ENCODE results near the gene PRSS2. TPM values are rescaled to one million over a fixed set of nuclear protein-coding genes. Genes with fewer than 3 reads are reported as not detected.

PRSS2 gene
- total RNA-seq, 1 donor from 2014 or later, result not detected

- CTCF ChIA-PET, result interaction anchor here (1.6 to 21.3 kb wide), 3 partner anchors 11 to 164 kb away, joined by 5 to 571 read pairs (median 109); no protein-coding TSS in a partner anchor
- peak; percentile 47 for DNase-seq
- Mint-ChIP-seq H3K4me1 (peaks cover 83% of the 10 kb centered on the region), H3K9me3 (no peaks in the 10 kb centered on the region), H3K4me3 (peak overlapping the region; percentile 97), H3K27ac (peak overlapping the region; percentile 99), H3K27me3 (no peaks in the 10 kb centered on the region), H3K36me3 (ENCODE audit: low read depth) (peaks cover 56% of the 10 kb centered on the region)
- POLR2A ChIA-PET, result interaction anchor here (0.6 to 20.4 kb wide), 12 partner anchors 11 to 1059 kb away, joined by 3 to 1916 read pairs (median 6); partner anchors contain the start of genes EPHB6, PRSS2 and SSBP1
- ATAC-seq (ENCODE audit: low read depth), result peak; percentile 44
- intact Hi-C loops (cut with micrococcal nuclease), result loop anchor here (1.0 kb wide), 1 partner anchor 58 kb away; no protein-coding TSS in a partner anchor
- no peak for TF ChIP-seq CTCF (IDR thresholded peaks at IDR 0.05)
Observed at GRCh38 chr7:142796501-142797390, 26.0 kb downstream of the PRSS2 start.

GRCh38 chr7:142797391-142798377 is 26.9 kb downstream of the PRSS2 start:
- CTCF ChIA-PET, result interaction anchor here (1.0 to 21.3 kb wide), 4 partner anchors 12 to 165 kb away, joined by 3 to 571 read pairs (median 57); no protein-coding TSS in a partner anchor
- intact Hi-C loops (cut with micrococcal nuclease), result loop anchor here (1.0 kb wide), 2 partner anchors 11 to 57 kb away; no protein-coding TSS in a partner anchor
- peak overlapping the region; percentile 97 for H3K4me3 Mint-ChIP-seq
- H3K36me3 Mint-ChIP-seq (ENCODE audit: low read depth), result peaks cover 66% of the 10 kb centered on the region
- no peak for TF ChIP-seq CTCF (IDR thresholded peaks at IDR 0.05)
- H3K27me3 Mint-ChIP-seq, result no peaks in the 10 kb centered on the region
- DNase-seq (peak; percentile 51), ATAC-seq (ENCODE audit: low read depth) (peak; percentile 52)
- POLR2A ChIA-PET, result interaction anchor here (0.8 to 20.4 kb wide), 11 partner anchors 12 to 1060 kb away, joined by 3 to 1916 read pairs (median 10); partner anchors contain the start of genes EPHB6, PRSS2 and SSBP1
- H3K4me1 Mint-ChIP-seq, result peaks cover 84% of the 10 kb centered on the region
- H3K27ac Mint-ChIP-seq, result peak overlapping the region; percentile 99
- no peaks in the 10 kb centered on the region for H3K9me3 Mint-ChIP-seq

- no peak for TF ChIP-seq CTCF (IDR thresholded peaks at IDR 0.05)
- H3K4me1 Mint-ChIP-seq, result peaks cover 80% of the 10 kb centered on the region
- POLR2A ChIA-PET, result interaction anchor here (0.8 to 20.4 kb wide), 3 partner anchors 11 to 210 kb away, joined by 3 to 1916 read pairs (median 325); no protein-coding TSS in a partner anchor
- DNase-seq (no peak), ATAC-seq (ENCODE audit: low read depth) (no peak)
- CTCF ChIA-PET, result interaction anchor here (1.0 to 21.3 kb wide), 4 partner anchors 11 to 166 kb away, joined by 3 to 571 read pairs (median 56); no protein-coding TSS in a partner anchor
- no peaks in the 10 kb centered on the region for H3K9me3 Mint-ChIP-seq
- H3K36me3 Mint-ChIP-seq (ENCODE audit: low read depth), result peaks cover 76% of the 10 kb centered on the region
- H3K27me3 Mint-ChIP-seq, result no peaks in the 10 kb centered on the region
- H3K27ac Mint-ChIP-seq, result peak overlapping the region; percentile 99
- intact Hi-C loops (cut with micrococcal nuclease), result loop anchor here (1.0 kb wide), 1 partner anchor 10 kb away; no protein-coding TSS in a partner anchor
- peak overlapping the region; percentile 97 for H3K4me3 Mint-ChIP-seq
Observed at GRCh38 chr7:142798451-142799436, 28.0 kb downstream of the PRSS2 start.

- intact Hi-C loops (cut with micrococcal nuclease), result no loop called here
- H3K4me1 Mint-ChIP-seq, result peaks cover 80% of the 10 kb centered on the region
- TF ChIP-seq CTCF (IDR thresholded peaks at IDR 0.05), result no peak
- H3K36me3 Mint-ChIP-seq (ENCODE audit: low read depth), result peaks cover 83% of the 10 kb centered on the region
- H3K27me3 Mint-ChIP-seq, result no peaks in the 10 kb centered on the region
- ChIA-PET CTCF (interaction anchor here (1.2 to 21.3 kb wide), 3 partner anchors 10 to 167 kb away, joined by 3 to 571 read pairs (median 109); no protein-coding TSS in a partner anchor), POLR2A (interaction anchor here (6.2 to 20.4 kb wide), 2 partner anchors 10 to 14 kb away, joined by 325 to 1916 read pairs; no protein-coding TSS in a partner anchor)
- no peaks in the 10 kb centered on the region for H3K9me3 Mint-ChIP-seq
- H3K27ac Mint-ChIP-seq, result peak overlapping the region; percentile 99
- no peak for DNase-seq
- peak overlapping the region; percentile 97 for H3K4me3 Mint-ChIP-seq
- no peak for ATAC-seq (ENCODE audit: low read depth)
Observed at GRCh38 chr7:142799437-142799835, 28.7 kb downstream of the PRSS2 start.
